Measurements from ENCODE around the gene AVL9.
"Not testable (repeated sequence)": the region's sequence is repeated elsewhere in the genome, so short reads cannot be mapped to it uniquely, and the experiment has no call there.

DNA sequence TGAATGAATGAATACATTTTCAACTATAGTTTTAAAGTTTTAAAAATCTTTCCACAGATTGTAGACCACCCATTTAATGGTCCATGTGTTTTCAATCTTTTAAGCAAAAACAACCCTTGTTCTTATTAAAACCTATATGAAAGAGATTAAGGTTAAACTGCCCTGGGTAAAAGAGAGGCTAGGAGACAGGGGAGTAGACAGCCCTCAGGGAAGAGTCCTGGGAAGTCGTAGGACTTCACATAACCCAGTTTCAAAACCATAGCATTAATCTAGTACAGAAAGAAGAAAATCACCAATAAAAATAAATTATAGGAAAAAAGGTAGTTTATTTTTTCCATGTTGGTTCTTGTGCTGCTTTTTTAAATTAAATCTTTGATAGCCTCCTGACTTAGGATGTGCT is 124.1 kb downstream of the AVL9 start:
- TF ChIP-seq, protein P1, sequence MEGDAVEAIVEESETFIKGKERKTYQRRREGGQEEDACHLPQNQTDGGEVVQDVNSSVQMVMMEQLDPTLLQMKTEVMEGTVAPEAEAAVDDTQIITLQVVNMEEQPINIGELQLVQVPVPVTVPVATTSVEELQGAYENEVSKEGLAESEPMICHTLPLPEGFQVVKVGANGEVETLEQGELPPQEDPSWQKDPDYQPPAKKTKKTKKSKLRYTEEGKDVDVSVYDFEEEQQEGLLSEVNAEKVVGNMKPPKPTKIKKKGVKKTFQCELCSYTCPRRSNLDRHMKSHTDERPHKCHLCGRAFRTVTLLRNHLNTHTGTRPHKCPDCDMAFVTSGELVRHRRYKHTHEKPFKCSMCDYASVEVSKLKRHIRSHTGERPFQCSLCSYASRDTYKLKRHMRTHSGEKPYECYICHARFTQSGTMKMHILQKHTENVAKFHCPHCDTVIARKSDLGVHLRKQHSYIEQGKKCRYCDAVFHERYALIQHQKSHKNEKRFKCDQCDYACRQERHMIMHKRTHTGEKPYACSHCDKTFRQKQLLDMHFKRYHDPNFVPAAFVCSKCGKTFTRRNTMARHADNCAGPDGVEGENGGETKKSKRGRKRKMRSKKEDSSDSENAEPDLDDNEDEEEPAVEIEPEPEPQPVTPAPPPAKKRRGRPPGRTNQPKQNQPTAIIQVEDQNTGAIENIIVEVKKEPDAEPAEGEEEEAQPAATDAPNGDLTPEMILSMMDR (IDR thresholded peaks at IDR 0.05): not testable (repeated sequence)
- TF ChIP-seq POLR2A (IDR thresholded peaks at IDR 0.05): not testable (repeated sequence)
